ENCODE measurements around the gene CTXND1.

DNA sequence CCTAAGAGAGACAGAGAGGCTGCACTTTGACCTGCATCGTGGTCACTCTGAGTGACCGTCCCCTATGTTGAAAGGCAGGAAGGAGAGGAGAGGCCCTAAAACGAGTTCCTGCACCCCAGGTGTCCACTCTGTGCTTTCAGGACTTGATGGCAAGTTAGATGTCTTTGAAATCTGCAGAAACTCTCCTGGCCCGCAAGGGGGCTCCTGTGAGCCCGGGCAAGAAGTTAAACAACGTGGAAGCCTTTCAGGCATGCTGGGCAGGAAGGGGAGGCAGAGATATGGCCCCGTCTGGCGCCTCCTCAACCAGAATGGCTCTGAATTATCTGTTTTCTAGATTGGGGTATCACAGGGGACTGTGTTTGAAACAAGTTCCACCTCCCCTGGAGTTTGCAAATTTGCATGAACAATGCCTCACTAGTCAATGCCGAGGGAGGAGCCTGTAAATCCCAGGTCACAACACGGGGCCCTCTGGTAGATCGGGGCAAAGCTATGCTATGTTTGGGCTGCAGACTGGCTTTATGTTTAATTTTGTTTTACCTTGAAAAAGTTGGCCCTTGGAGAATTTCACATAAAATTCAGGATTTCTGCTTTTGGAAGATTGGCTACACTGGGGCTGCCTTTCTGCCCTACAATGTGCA, 9.8 kb downstream of the CTXND1 start:
- TF ChIP-seq REST (IDR thresholded peaks at IDR 0.05; ENCODE audit: low read depth) (no peak), FOXM1 (IDR thresholded peaks at IDR 0.05; ENCODE audit: borderline replicate concordance, low read depth) (no peak), YY1 (IDR thresholded peaks at IDR 0.05; ENCODE audit: low read depth) (no peak), TAF1 (IDR thresholded peaks at IDR 0.05; ENCODE audit: low read depth) (no peak), EP300 (IDR thresholded peaks at IDR 0.05; ENCODE audit: borderline replicate concordance) (no peak), EGR1 (IDR thresholded peaks at IDR 0.05) (no peak), RAD21 (IDR thresholded peaks at IDR 0.05; ENCODE audit: low read depth) (peak; percentile 53), TEAD4 (IDR thresholded peaks at IDR 0.05) (no peak), ZBTB7A (IDR thresholded peaks at IDR 0.05; ENCODE audit: low read depth) (no peak), NFIC (IDR thresholded peaks at IDR 0.05) (no peak)
- TF ChIP-seq, protein P1, sequence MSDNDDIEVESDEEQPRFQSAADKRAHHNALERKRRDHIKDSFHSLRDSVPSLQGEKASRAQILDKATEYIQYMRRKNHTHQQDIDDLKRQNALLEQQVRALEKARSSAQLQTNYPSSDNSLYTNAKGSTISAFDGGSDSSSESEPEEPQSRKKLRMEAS (IDR thresholded peaks at IDR 0.05): no peak; the same call in 1 of the 2 replicates
- TF ChIP-seq, protein P2, sequence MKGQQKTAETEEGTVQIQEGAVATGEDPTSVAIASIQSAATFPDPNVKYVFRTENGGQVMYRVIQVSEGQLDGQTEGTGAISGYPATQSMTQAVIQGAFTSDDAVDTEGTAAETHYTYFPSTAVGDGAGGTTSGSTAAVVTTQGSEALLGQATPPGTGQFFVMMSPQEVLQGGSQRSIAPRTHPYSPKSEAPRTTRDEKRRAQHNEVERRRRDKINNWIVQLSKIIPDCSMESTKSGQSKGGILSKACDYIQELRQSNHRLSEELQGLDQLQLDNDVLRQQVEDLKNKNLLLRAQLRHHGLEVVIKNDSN (IDR thresholded peaks at IDR 0.05): no peak

Measured in Ishikawa (cell line).